PC-3 (cell line): ENCODE measurements around the gene KRT24.

ENCODE experiments used
- CTCF ChIP-seq: fragments of 300-600 bp; sonication (generic); conservative IDR thresholded peaks from 2 replicates; pipeline ENCODE4 v1.5.1; 2017; ENCODE audit warnings: antibody characterized with exemption, low read depth, mild to moderate bottlenecking, low read length
- EZH2 ChIP-seq: fragments of 300-600 bp; sonication (generic); IDR thresholded peaks from one replicate; pipeline ENCODE4 v1.6.1; 2017; ENCODE audit warnings: antibody characterized with exemption, mild to moderate bottlenecking, low read length; ENCODE audit not compliant: unreplicated experiment
- EZH2phosphoT487 ChIP-seq: fragments of 300-600 bp; sonication (generic); IDR thresholded peaks from 2 replicates; pipeline ENCODE4 v1.6.1; 2018; ENCODE audit warnings: mild to moderate bottlenecking, antibody characterized with exemption, low read length, borderline replicate concordance

- no peak for TF ChIP-seq CTCF
- no peak for TF ChIP-seq EZH2
- no peak for TF ChIP-seq EZH2phosphoT487
These were observed 35.0 kb upstream of the KRT24 start for GRCh38 chr17:40738553-40738952.
